Tibial artery (tissue), 4 donors: Measurements from ENCODE around the gene ASB2.

ENCODE experiments used
- DNase-seq, 2 donors: peaks; one replicate each; pipeline ENCODE4 v3.0.0-alpha.2; 2019
- H3K27ac ChIP-seq, 2 donors: fragments of 200-600 bp; sonication (generic) in 1 of 2; 1 replicate in 1 of 2; 2 replicates in 1 of 2; pipeline ENCODE4 v1.5.1; 2018 to 2019; ENCODE audit warnings: mild to moderate bottlenecking in 1 of 2
- H3K27me3 ChIP-seq, 2 donors: fragments of 200-600 bp; sonication (generic) in 1 of 2; one replicate each; pipeline versions ENCODE4 v1.5.1 to v1.6.0; 2016 to 2019
- H3K36me3 ChIP-seq, 3 donors: fragments of 200-600 bp; sonication (generic) in 2 of 3; one replicate each; pipeline ENCODE4 v1.5.1; 2016 to 2019; ENCODE audit warnings: mild to moderate bottlenecking in 2 of 3
- H3K4me1 ChIP-seq, 4 donors: fragments of 200-600 bp; sonication (generic) in 2 of 4; 1 replicate in 3 of 4; 2 replicates in 1 of 4; pipeline ENCODE4 v1.5.1; 2016 to 2019
- H3K4me3 ChIP-seq, 2 donors: fragments of 200-600 bp; sonication (generic) in 1 of 2; 1 replicate in 1 of 2; 2 replicates in 1 of 2; pipeline ENCODE4 v1.5.1; 2018 to 2019; ENCODE audit warnings: mild to moderate bottlenecking in 2 of 2
- H3K9me3 ChIP-seq, 3 donors: fragments of 200-600 bp; sonication (generic) in 1 of 3; one replicate each; pipeline ENCODE4 v1.5.1; 2016 to 2019
- intact Hi-C: fragments of 100-400 bp; cut with DNase I; formaldehyde crosslinking; loops from one replicate; pipeline ENCODE4 v1.15.0; 2023; ENCODE audit warnings: low total_unique reads
- TF ChIP-seq, protein P1 (sequence below), 2 experiments: fragments of 200-600 bp in 1 of 2; fragments of 450-650 bp in 1 of 2; IDR thresholded peaks; one replicate each; pipeline ENCODE4 v1.5.1; 2017 to 2019; ENCODE audit warnings: antibody characterized with exemption in 2 of 2, mild to moderate bottlenecking in 1 of 2, moderate library complexity in 1 of 2

The ASB2 gene

DNA sequence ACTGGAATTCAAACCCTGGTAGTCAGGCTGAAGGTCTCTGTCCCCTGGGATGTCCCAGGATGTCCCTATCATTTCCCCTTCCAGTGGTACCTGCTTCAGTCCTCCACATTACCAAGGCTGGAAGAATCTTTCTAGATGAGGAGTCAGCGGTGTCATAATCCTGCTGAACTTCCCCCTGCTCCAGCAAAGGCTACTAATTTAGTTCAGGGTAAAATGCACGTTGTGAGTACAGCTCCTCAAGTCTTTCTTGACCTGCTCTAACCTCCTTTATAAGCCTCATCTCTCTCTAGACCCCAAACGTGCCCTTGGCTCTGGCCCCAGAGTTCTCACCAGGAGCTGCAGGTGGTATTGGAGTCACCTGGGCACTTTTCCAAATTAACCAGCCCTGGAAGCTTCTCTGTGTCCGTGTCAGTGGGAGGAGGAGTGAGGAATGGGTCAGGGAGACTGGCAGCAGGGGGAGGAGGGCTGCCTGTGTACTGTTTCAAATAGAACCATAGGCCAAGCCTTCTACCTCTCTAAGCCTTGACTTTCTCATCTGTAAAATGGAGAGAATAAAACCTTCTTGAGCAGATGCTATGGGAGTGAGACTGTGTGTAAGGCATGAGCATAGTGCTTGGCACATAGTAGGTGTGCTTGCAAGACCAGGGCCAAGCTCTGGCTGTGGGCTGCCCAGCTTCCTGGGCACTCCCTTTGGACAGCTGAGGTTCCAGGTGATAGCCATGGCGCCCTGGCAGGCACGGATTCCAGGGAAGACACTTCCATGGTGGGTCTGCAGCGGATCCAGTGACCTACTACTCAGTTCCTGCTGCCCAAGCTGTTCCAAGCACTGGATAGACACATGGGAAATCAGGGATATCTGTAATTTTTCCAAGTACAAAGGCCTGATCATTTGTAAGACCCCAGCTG is 24.5 kb downstream of the ASB2 start:
- Histone ChIP-seq H3K36me3 (peaks cover 42 to 60% (median 57%) of the 10 kb centered on the region in 3 donors), H3K27ac (peak overlapping the region in 1 of 2 donors; percentile 5), H3K4me1 (peaks cover 0 to 13% (median 4%) of the 10 kb centered on the region in 4 donors), H3K27me3 (no peaks in the 10 kb centered on the region), H3K9me3 (no peaks in the 10 kb centered on the region), H3K4me3 (no peak overlapping the region)
- TF ChIP-seq, protein P1, sequence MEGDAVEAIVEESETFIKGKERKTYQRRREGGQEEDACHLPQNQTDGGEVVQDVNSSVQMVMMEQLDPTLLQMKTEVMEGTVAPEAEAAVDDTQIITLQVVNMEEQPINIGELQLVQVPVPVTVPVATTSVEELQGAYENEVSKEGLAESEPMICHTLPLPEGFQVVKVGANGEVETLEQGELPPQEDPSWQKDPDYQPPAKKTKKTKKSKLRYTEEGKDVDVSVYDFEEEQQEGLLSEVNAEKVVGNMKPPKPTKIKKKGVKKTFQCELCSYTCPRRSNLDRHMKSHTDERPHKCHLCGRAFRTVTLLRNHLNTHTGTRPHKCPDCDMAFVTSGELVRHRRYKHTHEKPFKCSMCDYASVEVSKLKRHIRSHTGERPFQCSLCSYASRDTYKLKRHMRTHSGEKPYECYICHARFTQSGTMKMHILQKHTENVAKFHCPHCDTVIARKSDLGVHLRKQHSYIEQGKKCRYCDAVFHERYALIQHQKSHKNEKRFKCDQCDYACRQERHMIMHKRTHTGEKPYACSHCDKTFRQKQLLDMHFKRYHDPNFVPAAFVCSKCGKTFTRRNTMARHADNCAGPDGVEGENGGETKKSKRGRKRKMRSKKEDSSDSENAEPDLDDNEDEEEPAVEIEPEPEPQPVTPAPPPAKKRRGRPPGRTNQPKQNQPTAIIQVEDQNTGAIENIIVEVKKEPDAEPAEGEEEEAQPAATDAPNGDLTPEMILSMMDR (IDR thresholded peaks at IDR 0.05): no peak
- no peak for DNase-seq
- intact Hi-C loops: no loop called here

DNA sequence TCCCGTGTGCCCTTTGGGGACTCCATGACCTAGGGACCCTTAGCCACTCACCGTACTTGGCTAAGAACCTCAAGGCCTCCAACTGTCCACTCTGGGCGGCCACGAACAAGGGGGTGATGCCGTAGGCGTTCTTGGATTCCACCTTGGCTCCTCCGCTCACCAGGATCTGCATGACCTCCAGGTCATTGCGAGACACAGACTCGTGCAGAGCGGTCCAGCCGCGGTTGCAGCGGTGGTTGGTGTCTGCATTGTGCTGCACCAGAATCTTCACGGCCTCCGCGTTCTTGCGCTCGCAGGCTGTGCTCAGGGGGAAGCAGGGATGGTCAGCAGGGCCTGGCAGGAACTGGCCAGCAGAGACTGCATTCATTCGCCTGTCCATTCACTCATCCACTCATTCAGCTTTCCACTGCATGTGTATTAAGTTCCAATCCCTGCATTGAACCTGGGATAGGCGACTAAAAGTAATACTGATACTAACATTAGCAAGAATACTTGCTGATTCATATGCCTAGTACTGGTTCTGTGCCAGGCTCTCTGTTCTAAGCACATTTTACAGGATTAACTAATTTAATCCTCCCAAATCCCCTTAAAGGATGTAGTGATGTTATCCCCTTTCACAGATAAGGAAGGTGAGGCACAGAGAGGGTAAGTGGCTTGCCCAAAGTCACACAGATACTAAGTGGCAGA is 25.3 kb downstream of the ASB2 start:
- H3K27me3 ChIP-seq: no peaks in the 10 kb centered on the region
- H3K4me3 ChIP-seq: no peak overlapping the region
- no peak for DNase-seq
- peaks cover 48 to 68% (median 65%) of the 10 kb centered on the region in 3 donors for H3K36me3 ChIP-seq
- H3K9me3 ChIP-seq: no peaks in the 10 kb centered on the region
- H3K27ac ChIP-seq: no peak overlapping the region
- intact Hi-C loops: no loop called here
- TF ChIP-seq, protein P1 (IDR thresholded peaks at IDR 0.05): no peak
- H3K4me1 ChIP-seq: peaks cover 0 to 5% (median under 1%) of the 10 kb centered on the region in 4 donors

DNA sequence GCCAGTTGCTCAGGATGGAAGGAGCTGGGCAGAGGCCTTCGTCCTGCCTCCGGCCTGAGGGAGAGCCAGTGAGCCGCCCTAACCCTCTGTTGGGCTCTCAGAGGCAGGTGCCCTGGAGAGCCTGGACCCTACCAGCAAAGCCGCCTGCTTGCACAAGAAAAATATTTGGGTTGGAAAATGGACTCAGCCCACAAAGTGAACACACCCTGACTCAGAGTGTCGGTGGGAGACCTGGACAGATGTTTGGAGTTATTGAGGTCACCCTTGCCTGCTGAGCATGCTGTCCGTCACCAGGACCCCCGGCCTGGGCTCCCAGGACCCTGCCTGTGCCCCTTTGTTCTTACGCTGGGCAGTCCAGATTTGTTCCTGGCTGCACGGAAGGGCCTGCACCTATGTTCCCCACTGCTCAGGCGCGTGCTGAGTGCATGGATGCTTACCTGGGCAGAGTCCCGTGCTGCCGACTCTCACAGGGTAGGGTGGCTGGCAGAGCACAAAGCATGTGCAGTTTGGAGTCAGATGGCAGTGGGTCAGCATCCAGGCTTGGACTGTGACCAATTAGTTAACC is 26.8 kb downstream of the ASB2 start:
- no peak for DNase-seq
- no peak overlapping the region for H3K27ac ChIP-seq
- H3K9me3 ChIP-seq: no peaks in the 10 kb centered on the region
- H3K4me1 ChIP-seq: no peaks in the 10 kb centered on the region
- no peaks in the 10 kb centered on the region for H3K27me3 ChIP-seq
- peaks cover 59 to 83% (median 78%) of the 10 kb centered on the region in 3 donors for H3K36me3 ChIP-seq
- intact Hi-C loops: loop anchor here (10.0 kb wide), 1 partner anchor 185 kb away; no protein-coding TSS in a partner anchor
- TF ChIP-seq, protein P1 (IDR thresholded peaks at IDR 0.05): no peak
- H3K4me3 ChIP-seq: no peak overlapping the region

DNA sequence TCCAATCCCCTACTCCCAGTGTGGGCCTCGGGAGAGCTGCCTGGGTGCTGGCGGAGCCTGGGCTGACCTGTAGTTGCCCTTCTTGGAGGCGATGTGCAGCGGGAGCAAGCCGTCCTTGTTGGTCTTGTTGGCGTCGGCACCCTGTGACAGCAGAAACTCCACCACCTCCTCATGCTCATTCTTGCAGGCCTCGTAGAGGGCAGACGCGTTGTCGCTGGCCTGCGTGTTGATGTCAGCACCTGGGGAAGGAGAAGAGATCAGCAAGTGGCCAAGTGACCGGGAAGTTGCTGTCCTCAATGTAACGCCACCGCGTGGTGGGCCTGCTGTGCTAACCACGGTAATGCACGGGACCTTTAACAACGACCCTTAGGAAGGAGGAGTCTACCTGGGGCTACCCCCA is 29.1 kb downstream of the ASB2 start:
- H3K36me3 ChIP-seq: peaks cover 62 to 82% (median 68%) of the 10 kb centered on the region in 3 donors
- no peaks in the 10 kb centered on the region for H3K4me1 ChIP-seq
- intact Hi-C loops: loop anchor here (10.0 kb wide), 1 partner anchor 188 kb away; no protein-coding TSS in a partner anchor
- H3K4me3 ChIP-seq: no peak overlapping the region
- H3K27ac ChIP-seq: no peak overlapping the region
- TF ChIP-seq, protein P1 (IDR thresholded peaks at IDR 0.05): no peak
- no peak for DNase-seq
- no peaks in the 10 kb centered on the region for H3K9me3 ChIP-seq
- H3K27me3 ChIP-seq: no peaks in the 10 kb centered on the region

DNA sequence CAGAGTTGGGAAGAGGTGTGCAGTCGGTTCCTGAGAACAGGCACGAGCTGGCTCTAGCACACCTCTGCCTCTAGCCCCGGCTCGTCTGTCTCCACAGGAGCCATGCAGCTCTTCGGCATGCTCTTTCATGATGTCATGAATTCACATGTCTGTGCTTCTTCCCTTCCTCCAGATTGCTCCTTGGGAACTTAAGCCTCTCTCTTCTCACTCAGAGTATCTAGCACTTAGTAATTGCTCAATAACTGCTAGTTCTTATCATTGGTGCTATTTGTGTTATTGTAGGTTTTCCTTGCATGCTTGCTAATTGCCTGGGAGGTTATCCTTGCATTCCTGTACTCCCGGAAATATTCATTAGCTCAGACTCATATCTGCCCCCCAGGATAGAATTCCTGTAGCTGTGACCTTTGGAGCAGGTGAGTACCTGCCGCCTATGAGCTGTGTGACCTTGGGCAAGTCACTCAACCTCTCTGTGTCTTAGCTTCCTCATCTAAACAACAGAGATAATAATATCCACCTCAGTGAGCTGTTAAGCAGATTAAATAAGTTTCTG is 29.8 kb downstream of the ASB2 start:
- Histone ChIP-seq H3K9me3 (no peaks in the 10 kb centered on the region), H3K4me3 (no peak overlapping the region), H3K4me1 (peaks cover 0 to 4% (median 2%) of the 10 kb centered on the region in 4 donors), H3K36me3 (peaks cover 55 to 84% (median 63%) of the 10 kb centered on the region in 3 donors), H3K27me3 (no peaks in the 10 kb centered on the region), H3K27ac (no peak overlapping the region)
- intact Hi-C loops: loop anchor here (10.0 kb wide), 1 partner anchor 188 kb away; no protein-coding TSS in a partner anchor
- no peak for DNase-seq
- TF ChIP-seq, protein P1 (IDR thresholded peaks at IDR 0.05): no peak
